ENCODE data around the gene RBMXL2.

Gene RBMXL2

DNA sequence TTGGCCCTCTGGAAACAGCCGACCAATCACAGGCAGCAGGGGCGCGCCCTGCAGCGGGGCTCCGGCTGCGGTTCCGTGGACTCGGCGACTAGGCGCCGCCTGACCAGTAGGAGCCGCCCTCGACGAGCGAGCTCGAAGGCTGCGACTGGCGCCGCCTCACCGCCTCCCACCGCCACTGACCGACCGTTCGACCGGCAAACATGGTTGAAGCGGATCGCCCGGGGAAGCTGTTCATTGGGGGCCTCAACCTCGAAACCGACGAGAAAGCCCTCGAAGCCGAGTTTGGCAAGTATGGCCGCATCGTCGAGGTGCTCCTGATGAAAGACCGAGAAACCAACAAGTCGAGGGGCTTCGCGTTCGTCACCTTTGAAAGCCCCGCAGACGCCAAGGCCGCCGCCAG lies at the start of gene RBMXL2:
RBMXL2 (plus strand) TSS at position 78 of the 400 bp plus-strand sequence; CDS start at position 201, 123 bp downstream.
- DNase-seq: no peak

DNA sequence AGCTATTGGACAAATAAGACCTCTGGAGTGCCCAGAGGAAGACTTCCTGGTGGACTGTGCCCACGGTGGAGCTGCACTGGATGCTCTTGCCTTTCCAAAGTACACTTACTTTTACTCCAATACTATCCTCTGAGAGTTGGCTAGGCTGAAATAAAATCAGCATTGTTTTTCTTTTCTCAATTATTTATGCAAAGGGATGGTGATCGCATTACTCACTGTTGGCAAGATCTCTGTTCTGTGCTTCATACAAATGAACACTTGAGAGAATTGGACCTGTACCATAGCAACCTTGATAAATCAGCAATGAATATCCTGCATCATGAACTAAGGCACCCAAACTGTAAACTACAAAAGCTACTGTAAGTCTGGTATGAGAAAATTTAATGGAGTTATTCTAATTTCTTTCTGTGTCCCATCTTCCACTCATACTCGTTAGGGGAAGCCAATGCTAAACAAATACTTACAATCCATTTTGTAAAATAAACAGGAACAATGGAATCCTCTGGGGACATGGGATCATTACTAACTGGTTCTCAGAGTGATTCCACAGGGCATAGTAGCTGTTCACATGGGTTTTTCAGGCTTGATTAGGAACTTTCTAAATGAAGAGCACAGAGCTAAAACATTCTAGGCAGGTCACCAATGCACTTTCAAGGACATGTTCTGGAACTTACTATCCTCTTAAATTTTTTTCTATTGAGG lies 42.2 kb upstream of the RBMXL2 start:
- DNase-seq: no peak

DNA sequence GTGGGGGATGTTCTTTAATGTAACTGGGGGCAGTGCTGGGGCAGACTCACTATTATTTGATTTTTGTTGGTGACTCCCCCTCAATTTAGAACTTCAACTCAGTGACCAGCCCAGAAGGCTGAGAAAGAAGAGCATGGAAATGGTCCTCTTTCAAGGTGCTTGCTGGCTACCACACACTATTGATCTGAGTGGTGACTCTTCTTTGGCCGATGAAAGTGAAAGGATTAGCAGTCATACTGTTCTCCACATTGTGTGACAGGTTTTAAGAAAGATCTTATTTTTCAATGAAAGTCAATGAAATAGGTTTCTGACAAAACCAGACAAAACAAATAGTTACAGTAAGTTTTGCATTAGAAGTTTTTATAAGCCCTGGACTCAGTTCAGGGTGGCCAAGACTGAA lies 38.6 kb upstream of the RBMXL2 start:
- no peak for DNase-seq

DNA sequence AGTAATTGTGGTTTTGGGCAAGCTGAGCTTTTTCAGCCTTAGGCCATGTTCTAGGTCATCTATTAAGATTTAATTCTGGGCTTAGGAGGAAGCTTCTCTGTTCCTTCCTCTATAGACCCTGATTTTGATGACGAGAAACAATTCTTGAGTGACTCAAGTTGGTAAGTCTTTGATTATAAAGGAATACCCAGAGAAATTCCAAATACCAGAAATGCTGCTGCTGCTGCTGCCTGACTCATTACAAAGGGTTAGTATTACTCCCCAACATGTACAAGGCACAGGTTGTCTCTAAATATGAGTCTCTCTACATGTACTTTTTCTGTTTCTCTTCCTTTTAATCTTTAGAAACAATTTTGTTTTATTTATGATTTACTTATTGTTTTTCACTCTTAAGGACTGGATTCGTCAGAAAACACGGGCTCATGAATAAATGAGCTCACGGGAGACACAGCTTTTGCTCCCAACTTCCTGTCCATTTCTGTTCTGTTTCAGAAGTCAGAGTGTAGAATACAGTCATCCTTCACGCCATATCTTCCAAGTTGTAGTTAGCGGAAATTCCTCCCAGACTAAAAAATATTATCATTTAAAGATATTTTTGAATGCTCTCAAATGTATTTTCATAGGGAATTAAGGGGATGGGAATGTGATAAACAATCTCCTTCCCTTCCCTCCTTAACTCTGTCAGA lies 31.8 kb upstream of the RBMXL2 start:
- DNase-seq: no peak

DNA sequence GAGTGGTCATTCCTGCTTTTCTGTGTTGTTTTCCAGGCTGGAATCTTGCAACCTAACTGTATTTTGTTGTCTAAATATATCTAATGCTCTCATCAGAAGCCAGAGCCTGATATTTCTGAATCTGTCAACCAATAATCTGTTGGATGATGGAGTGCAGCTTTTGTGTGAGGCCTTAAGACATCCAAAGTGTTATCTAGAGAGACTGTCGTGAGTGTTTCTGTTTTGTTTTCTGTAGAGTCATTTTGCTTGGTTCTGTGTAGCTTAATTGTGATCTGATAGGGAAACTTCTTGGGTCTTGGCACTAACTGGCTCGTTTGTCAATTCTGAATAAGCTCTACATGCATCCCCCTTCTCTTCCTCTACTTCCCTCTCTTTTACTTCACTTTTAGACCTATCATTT lies 31.2 kb upstream of the RBMXL2 start:
- DNase-seq: no peak

DNA sequence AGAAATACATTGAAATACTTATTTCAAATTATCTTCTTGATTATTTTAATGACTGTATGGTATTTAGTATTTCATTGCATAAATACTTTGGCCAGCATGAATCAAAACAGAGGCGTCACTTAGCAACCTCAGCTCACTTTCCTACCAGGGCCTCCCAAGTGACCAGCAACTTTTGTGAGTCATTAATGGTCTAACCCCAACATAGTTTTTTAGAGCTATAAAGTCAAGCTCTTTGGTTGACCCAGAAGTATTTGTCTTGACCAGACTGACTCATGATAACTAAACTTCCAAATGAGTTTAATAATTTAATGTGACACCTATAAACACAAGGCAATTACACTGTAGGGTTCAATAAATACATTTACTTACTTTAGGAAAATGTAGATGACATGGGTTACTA lies 27.9 kb upstream of the RBMXL2 start:
- no peak for DNase-seq

DNA sequence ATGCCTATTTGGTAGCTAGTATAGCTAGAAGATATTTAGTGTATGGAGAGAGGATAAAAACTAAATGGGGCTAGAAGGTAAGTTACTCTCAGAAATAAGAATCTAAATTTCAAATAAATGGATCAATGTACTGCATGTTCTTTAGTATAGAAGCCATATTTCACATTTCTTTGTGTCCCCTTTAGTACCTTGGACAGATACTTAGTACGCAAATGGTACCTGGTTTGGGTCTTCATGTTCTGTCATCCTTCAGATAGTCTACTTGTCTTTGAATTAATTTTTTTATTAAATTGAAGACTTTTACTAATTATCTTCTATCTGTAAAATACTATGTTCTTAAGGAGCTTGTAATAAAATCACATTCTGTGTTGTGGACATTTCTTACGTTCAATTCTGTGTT lies 26.3 kb upstream of the RBMXL2 start:
- DNase-seq: no peak

DNA sequence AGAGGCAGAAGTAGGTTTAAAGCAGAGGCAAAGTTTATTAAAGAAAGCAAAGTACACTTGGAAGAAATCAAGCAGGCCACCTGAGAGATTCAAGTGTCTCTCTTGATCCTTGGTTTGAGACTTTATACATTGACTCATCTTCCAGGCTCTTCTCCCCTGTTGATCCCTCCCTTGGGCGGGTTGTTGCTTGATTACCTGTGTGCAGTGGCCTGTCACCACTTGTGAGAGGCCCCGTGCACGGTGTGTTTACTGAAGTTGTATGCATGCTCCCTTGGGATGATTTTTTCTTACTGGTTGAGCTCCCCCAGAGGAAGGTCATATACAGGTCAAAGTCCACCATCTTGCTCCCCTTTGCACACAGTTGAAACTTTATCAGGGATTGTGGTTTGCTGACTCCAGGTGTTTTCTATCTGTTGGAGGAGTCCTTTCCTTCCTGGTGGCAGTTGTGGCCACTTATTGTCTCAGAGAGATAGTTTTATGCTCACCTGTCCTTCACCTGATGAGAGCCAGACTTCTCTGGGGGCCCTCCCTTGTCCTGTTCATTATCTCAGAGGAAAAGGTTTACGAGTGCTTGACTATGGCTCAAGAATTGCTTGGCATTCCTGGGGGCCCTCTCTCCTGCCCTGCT lies 16.3 kb upstream of the RBMXL2 start:
- no peak for DNase-seq

DNA sequence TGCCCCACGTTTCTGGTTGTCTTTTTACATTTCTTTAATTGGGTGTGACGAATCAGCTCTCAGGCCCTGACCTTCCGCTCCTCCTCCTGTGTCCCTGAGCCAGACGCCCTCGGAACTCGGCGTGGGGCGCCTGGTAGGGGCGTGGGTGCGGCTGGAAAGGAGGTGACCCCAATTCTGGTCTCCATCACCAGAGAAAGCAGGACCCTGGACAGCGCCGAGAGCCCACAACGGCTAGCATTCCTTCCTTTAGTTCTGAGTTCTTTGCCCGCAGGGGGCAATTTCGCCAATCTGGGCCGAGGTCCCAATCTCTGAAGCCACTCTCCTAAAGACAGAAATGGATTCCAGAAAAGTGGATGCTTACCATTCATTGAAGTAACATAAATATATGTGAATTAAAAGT lies 11.7 kb upstream of the RBMXL2 start:
- no peak for DNase-seq

DNA sequence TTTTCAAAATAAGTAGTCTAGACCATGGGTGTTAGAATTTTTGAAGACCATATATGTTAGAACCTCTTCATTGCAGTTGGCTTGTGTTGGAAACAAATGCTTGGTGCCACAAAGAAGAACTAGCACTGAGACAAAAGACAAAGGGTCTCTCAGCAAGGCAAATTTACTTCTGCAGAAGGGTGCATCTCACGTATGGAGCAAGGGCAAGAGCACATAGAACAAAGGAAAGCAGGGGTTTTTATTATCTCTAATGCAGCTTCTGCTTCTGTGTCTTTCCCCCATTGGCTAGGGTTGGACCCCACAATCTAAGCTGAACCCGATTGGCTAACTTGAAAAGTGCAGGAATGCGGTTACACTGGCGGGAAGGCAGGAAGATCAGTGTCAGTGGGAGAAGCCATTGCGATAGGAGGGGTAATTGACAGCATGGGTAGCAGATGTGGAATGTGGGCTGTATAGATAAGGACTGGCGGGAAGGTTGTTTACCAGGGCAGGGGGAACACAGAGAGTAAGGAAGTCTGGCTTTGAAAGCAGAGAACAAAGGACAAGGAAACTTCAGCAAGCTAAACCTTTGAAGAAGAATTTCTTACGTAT lies 9.2 kb upstream of the RBMXL2 start:
- no peak for DNase-seq

DNA sequence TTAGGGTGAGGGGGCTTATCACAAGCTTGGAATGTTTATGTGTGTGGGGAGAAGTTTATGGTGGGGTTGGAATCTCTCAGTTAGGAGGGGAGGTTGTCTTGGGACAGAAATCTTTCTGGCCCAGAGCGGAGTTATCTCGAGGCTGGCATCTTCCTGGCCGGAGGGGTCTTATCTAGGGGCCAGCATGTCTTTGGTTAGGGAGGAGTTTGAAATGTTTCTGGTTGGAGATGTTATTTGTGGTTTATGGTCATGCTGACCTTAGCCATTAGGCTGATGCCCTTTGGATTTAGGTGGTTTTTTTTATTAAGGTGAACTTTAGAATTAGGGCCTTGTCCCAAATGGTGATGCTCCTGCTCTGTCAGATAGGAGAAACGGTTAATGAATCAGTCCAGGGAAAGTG lies 7.9 kb upstream of the RBMXL2 start:
- DNase-seq: no peak

DNA sequence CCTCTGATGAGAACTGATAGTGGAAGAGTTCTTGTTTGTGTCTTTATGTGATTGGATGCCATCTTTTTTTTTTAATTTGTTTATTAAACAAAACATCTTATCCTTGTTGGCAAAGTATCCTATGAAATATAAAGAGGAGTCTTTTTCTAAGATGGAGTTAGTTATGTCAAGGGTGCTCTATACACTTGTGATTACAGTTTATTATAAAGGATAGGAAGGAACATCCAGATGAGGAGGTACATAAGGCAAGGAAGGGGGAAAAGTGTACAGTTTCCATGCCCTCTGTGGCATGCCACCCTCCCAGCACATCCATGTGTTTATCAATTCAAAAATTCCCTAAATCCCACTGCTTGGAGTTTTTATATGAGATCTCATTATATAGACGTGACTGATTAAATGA lies 7.4 kb upstream of the RBMXL2 start:
- no peak for DNase-seq

DNA sequence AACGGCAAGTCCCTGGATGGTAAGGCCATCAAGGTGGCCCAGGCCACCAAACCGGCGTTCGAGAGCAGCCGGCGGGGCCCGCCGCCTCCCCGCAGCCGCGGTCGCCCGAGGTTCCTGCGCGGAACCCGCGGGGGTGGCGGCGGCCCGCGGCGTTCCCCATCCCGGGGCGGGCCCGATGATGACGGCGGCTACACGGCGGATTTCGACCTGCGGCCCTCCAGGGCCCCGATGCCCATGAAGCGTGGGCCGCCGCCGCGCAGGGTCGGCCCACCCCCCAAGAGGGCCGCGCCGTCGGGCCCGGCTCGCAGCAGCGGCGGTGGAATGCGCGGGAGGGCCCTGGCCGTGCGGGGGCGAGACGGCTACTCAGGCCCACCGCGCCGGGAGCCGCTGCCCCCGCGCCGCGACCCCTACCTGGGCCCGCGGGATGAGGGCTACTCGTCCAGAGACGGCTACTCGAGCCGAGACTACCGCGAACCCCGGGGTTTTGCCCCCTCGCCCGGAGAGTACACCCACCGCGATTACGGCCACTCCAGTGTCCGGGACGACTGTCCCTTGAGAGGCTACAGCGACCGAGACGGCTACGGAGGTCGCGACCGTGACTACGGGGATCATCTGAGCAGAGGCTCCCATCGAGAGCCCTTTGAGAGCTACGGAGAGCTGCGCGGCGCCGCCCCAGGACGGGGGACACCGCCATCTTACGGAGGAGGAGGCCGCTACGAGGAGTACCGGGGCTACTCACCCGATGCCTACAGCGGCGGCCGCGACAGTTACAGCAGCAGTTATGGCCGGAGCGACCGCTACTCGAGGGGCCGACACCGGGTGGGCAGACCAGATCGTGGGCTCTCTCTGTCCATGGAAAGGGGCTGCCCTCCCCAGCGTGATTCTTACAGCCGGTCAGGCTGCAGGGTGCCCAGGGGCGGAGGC lies 792 bp downstream of the RBMXL2 start:
- DNase-seq: no peak

DNA sequence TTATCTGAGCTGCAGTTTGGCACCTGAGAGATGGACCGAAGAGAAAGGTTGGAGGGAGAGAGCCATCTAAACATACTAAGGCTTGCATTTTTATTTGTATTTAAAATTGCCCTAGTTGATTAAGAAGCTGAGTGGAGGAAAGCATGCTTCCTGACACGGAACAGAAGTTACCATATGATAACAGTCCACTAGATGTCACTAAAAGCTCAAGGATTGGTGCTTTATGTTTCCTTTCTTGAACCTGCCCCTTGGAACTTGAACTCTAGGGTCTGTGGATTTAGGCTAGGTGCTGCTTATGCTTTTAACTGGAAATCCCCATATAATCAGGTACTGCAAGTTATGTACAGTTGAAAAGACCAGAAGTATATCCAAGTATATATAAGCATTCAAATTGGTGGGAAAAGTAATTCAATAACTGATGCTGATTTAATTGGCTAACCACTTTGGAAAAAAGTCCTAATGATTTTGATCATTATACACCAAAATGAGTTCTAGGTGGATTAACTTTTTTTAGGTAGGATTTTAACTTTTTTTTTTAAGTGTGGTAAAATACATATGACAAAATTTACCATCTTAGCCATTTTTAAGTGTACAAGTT lies 9.5 kb downstream of the RBMXL2 start:
- DNase-seq: peak in 2 of 58 donors; percentile 3 to 6

DNA sequence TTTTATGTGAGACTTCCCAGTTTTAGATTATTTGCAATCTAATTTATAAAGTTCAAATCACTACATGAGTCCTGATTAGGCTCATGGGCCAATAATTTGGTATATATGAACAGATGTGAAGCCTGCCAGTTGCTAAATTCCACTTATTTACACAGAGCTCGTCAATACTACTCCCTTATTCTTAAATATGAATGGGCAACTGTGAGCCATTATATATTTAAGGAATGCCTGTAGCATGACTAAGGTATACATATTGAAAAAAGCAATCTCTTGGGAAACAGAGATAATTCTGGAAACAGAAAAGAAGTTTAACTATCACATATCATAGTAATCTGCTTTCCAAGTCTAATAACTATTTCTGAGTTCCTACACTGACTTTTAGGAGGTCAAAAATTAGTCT lies 27.0 kb downstream of the RBMXL2 start:
- DNase-seq: no peak

DNA sequence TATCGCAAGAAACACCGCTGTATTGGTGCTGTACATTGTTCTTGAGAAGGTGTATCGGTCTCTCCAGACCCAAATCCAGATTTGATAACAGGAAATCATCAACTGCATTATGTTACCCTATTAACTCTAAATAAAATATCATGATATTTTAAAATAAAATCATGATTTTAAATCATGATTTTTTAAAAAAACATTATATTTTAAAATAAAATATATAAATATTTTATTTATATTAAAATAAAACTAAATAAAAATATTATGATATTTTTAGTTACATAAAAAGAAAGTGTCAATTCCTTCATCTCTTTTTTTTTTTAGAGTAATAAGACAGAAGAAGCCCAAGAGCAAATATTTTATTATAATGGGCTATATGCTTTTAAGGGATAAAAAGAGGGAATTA lies 27.6 kb downstream of the RBMXL2 start:
- DNase-seq: no peak

DNA sequence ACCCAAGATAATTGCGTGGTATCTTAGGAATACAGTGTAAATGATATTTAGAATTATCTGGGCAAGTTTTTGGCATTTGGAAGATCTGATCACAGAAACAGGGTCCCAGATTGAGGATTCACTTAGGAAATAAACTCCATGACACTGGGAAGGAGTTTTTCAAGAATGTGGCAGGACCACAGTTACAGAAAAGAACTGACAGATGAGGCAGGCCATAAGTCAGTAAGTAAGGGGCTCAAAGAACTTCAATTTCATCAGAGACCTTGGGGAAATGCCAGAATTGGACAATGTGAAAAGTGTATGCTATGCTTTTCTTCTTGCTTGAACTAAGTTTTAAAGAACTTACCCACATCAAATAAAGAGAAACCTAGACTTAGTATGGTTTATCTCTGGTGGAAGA lies 49.3 kb downstream of the RBMXL2 start:
- no peak for DNase-seq

Measured in anterior cingulate cortex (tissue), 58 donors.